ENCODE data around the gene DSE. TPM values are rescaled to one million over a fixed set of nuclear protein-coding genes. Genes with fewer than 3 reads are reported as not detected.

DSE gene
- total RNA-seq, 1 donor from 2014 or later, result 3.1 TPM

DNA sequence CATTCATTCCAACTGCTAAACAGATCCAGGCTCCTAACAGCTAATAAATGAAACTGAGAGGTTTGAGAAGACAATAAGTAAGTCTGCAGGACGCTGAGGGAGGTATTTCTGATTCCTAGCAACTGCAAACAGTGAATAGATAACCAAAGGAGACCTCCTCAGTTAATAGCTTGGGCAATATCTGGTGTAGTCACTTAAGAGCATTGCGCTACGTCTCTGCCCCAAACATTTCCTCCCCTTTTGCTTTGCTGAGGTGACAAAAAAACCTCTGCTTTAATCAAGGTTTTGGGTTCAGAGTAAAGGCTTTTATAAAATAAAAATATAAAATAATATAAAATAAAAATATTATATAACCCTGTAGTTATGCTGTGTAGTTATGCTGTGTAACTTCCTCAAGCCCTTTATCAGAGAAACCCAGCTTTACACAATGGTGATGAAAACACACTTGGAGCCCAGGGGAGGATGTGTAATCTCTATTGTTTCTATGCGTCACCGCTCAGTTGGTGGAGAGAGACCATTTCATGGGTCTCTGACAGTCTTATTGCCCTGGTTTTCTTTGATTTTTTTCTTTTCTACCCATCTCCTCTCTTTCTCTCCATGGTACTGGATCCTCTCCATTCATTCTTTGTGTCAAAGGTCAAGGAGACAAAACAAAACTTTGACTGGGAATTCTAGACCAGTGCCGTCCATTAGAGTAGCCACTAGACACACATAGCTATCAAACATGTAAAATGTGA is 121.8 kb downstream of the DSE start:
- peaks cover 1% of the 10 kb centered on the region for H3K36me3 Mint-ChIP-seq (ENCODE audit: low read depth)
- H3K4me1 Mint-ChIP-seq (ENCODE audit: low read depth), result no peaks in the 10 kb centered on the region
- intact Hi-C loops (cut with micrococcal nuclease), result no loop called here
- no peak overlapping the region for H3K27ac Mint-ChIP-seq
- H3K4me3 Mint-ChIP-seq, result no peak overlapping the region
- peaks cover 4% of the 10 kb centered on the region for H3K9me3 Mint-ChIP-seq
- H3K27me3 Mint-ChIP-seq (ENCODE audit: insufficient read depth), result peaks cover 22% of the 10 kb centered on the region
- DNase-seq (ENCODE audit: low spot score), result no peak

Other genes with a start within 250 kb of the DSE start
- not detected in 2 replicates for gene COL10A1, start 244.8 kb upstream of the DSE start, total RNA-seq
- 20.4 and 21.4 TPM in 2 replicates for gene TSPYL4, start 116.9 kb upstream of the DSE start, total RNA-seq
- 41.8 and 43.5 TPM in 2 replicates for gene TSPYL1, start 91.0 kb upstream of the DSE start, total RNA-seq
- 27.7 and 29.2 TPM in 2 replicates for gene CALHM6, start 90.4 kb downstream of the DSE start, total RNA-seq
- gene CALHM5, start 140.7 kb downstream of the DSE start, total RNA-seq, result not detected in 2 replicates
- gene TRAPPC3L, start 174.7 kb downstream of the DSE start, total RNA-seq, result not detected in 2 replicates
- not detected in 2 replicates for gene CALHM4, start 182.8 kb downstream of the DSE start, total RNA-seq
- 41.4 and 41.5 TPM in 2 replicates for gene RWDD1, start 200.6 kb downstream of the DSE start, total RNA-seq
- gene RSPH4A, start 245.5 kb downstream of the DSE start, total RNA-seq, result 0.36 TPM in 1 of 2 replicates, not detected in the other

Measured in activated T-helper 1 cell treated with anti-CD3 and anti-CD28 coated beads, Interleukin-12 subunit alpha, Interleukin-12 subunit beta, Interleukin-2, Interleukin-4 antibody, amounts not matched to agents 30 ng/mL and 10 ng/mL and 1 ng/mL, durations not matched to agents 14 hours and 24 hours and 36 hours (primary cell).